Measurements from ENCODE around the gene FAM135A. TPM values are rescaled to one million over a fixed set of nuclear protein-coding genes. Genes with fewer than 3 reads are reported as not detected.

Gene FAM135A
- total RNA-seq, 1 experiment from 2014 or later, result 31.0 TPM

DNA sequence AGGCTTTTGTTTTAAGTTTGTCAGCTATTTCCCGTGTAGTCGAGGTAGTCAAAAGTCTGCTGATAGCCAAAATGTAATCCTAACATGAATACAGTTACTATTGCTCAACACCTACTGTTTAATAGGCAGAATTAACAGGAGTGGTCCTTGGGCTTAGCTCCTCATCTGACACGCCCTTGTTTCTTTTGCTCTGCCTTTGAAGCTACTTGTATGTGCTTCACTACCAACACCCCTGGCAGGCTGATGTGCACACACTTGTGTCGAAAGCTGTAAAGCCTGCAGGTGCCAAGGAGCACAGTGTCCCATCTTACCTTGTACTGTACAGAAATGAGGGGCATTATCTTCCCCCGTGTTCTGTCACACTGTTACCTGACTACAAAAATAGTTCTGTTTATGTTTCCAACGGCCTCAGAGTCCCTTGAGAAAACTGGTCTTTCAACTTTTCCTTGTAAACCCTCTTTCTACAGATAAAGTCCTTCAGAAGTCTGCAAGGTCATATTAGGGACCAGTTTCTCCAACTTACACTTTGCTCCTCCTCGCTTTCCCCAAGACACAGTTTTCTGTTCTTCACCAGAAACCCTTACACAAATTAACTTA lies 162.7 kb downstream of the FAM135A start:
- Histone ChIP-seq H3K23ac (ENCODE audit: insufficient read length, low read depth, low read length) (no peak overlapping the region), H3T11ph (ENCODE audit: low read length) (no peak overlapping the region), H3K23me2 (ENCODE audit: insufficient read length, low read depth, low read length, poor library complexity, severe bottlenecking) (no peaks in the 10 kb centered on the region), H4K8ac (replicated peaks; ENCODE audit: insufficient read length, low read depth, low read length) (no peak overlapping the region), H3K27ac (ENCODE audit: insufficient read length, low read depth, low read length) (no peak overlapping the region), H3K4ac (ENCODE audit: low read depth, low read length) (no peak overlapping the region), H3K9me3 (ENCODE audit: control insufficient read depth, low read depth, low read length) (no peaks in the 10 kb centered on the region), H4K91ac (ENCODE audit: insufficient read length, low read depth, low read length) (no peak overlapping the region), H3K27me3 (ENCODE audit: insufficient read depth, low read length) (no peaks in the 10 kb centered on the region; the same call in 1 of the 2 replicates), H2AFZ (ENCODE audit: low read length) (no peak overlapping the region), H3K18ac (ENCODE audit: insufficient read length, low read depth, low read length) (no peak overlapping the region), H4K5ac (ENCODE audit: insufficient read length, low read depth, low read length) (no peak overlapping the region), H3K4me1 (ENCODE audit: insufficient read depth, low read length) (no peaks in the 10 kb centered on the region), H3K56ac (ENCODE audit: insufficient read length, low read depth, low read length) (no peak overlapping the region), H2AK5ac (ENCODE audit: insufficient read length, low read length) (no peak overlapping the region), H4K20me1 (ENCODE audit: control insufficient read depth, insufficient read depth, insufficient read length) (no peaks in the 10 kb centered on the region), H3K9ac (ENCODE audit: extremely low read depth, insufficient read length, low read length) (no peak overlapping the region), H3K4me2 (ENCODE audit: insufficient read depth, insufficient read length, low read length) (no peak overlapping the region), H2BK120ac (ENCODE audit: low read depth, low read length, poor library complexity, severe bottlenecking) (no peak overlapping the region), H2BK15ac (ENCODE audit: low read depth, low read length) (no peak overlapping the region), H3K79me1 (ENCODE audit: insufficient read depth, low read depth, low read length, poor library complexity, severe bottlenecking) (no peaks in the 10 kb centered on the region), H2BK20ac (ENCODE audit: low read depth, low read length, poor library complexity, severe bottlenecking) (no peak overlapping the region), H2BK5ac (ENCODE audit: insufficient read length, low read length) (no peak overlapping the region), H3K79me2 (ENCODE audit: insufficient read depth, low read length) (no peaks in the 10 kb centered on the region), H2BK12ac (ENCODE audit: insufficient read length, low read depth, low read length) (no peak overlapping the region), H3K14ac (ENCODE audit: insufficient read depth, low read length) (peak overlapping the region; percentile 24; the same call in 1 of the 2 replicates)
- TF ChIP-seq, protein P1, sequence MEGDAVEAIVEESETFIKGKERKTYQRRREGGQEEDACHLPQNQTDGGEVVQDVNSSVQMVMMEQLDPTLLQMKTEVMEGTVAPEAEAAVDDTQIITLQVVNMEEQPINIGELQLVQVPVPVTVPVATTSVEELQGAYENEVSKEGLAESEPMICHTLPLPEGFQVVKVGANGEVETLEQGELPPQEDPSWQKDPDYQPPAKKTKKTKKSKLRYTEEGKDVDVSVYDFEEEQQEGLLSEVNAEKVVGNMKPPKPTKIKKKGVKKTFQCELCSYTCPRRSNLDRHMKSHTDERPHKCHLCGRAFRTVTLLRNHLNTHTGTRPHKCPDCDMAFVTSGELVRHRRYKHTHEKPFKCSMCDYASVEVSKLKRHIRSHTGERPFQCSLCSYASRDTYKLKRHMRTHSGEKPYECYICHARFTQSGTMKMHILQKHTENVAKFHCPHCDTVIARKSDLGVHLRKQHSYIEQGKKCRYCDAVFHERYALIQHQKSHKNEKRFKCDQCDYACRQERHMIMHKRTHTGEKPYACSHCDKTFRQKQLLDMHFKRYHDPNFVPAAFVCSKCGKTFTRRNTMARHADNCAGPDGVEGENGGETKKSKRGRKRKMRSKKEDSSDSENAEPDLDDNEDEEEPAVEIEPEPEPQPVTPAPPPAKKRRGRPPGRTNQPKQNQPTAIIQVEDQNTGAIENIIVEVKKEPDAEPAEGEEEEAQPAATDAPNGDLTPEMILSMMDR (conservative IDR thresholded peaks at IDR 0.05), result no peak
- peaks cover 2 to 26% (median 10%) of the 10 kb centered on the region in 3 experiments; a peak in 6 of 7 replicates for H3K36me3 Mint-ChIP-seq (ENCODE audit: insufficient read depth in 1 of 3, low read depth in 3 of 3)
- no peaks in the 10 kb centered on the region for H3K9me3 Mint-ChIP-seq
- no peaks in the 10 kb centered on the region for H3K27me3 Mint-ChIP-seq (ENCODE audit: low read depth)
- H3K4me1 Mint-ChIP-seq, result peaks cover 5 to 6% of the 10 kb centered on the region in 2 experiments; a peak in 2 of 4 replicates
- DNase-seq, result no peak
- no CpG with 5 or more reads among the region's 7 CpGs for WGBS (ENCODE audit: extremely low coverage, insufficient read length, low lambda C conversion rate)
- no peak overlapping the region; a peak in 1 of 7 replicates for H3K27ac Mint-ChIP-seq
- H3K4me3 Mint-ChIP-seq, result no peak overlapping the region
